Activated B cell treated with CpG ODN at 0.5 μM for 24 hours (primary cell): ENCODE measurements around the gene NPLOC4. TPM values are rescaled to one million over a fixed set of nuclear protein-coding genes. Genes with fewer than 3 reads are reported as not detected.

Source experiments
- ATAC-seq: fragments of 200-7000 bp; cut with Tn5 transposase; one replicate; pipeline ENCODE4 v1.10.0; 2021; ENCODE audit warnings: low read depth, mild to moderate bottlenecking, moderate library complexity
- CTCF ChIA-PET: fragments of 350-600 bp; sonication (Branson Sonifier 250); formaldehyde crosslinking; loops from one replicate; lab custom pipeline; 2021; ENCODE audit warnings: antibody characterized with exemption; lab: Charles Lee
- POLR2A ChIA-PET: fragments of 350-600 bp; sonication (Branson Sonifier 250); formaldehyde crosslinking; loops from one replicate; lab custom pipeline; 2021; ENCODE audit warnings: antibody characterized with exemption; lab: Charles Lee
- DNase-seq: peaks from one replicate; pipeline ENCODE4 v3.0.0; 2022
- H3K27ac Mint-ChIP-seq: one replicate; pipeline ENCODE4 v1.8.0; 2020; ENCODE audit warnings: mixed read lengths
- H3K27me3 Mint-ChIP-seq: one replicate; pipeline ENCODE4 v1.8.0; 2021; ENCODE audit warnings: mixed read lengths
- H3K36me3 Mint-ChIP-seq: one replicate; pipeline ENCODE4 v1.8.0; 2021; ENCODE audit warnings: low read depth, mixed read lengths
- H3K4me1 Mint-ChIP-seq: one replicate; pipeline ENCODE4 v1.8.0; 2021; ENCODE audit warnings: mixed read lengths
- H3K4me3 Mint-ChIP-seq: one replicate; pipeline ENCODE4 v1.8.0; 2020; ENCODE audit warnings: mild to moderate bottlenecking, mixed read lengths
- H3K9me3 Mint-ChIP-seq: one replicate; pipeline ENCODE4 v1.8.0; 2020; ENCODE audit warnings: mixed read lengths
- intact Hi-C: fragments of 100-400 bp; cut with micrococcal nuclease; formaldehyde crosslinking; loops from one replicate; pipeline ENCODE4 v1.15.1; 2024
- total RNA-seq: library from RNA; stranded (reverse); gene quantifications from 2 replicates; pipeline ENCODE4 v1.2.3, GENCODE V29; 2022
- TF ChIP-seq, protein P1 (sequence below): fragments of 200-600 bp; IDR thresholded peaks from one replicate; pipeline ENCODE4 v1.8.0; 2022; ENCODE audit warnings: antibody characterized with exemption, mild to moderate bottlenecking

NPLOC4 gene
- total RNA-seq, 1 donor from 2014 or later = 132 TPM

DNA sequence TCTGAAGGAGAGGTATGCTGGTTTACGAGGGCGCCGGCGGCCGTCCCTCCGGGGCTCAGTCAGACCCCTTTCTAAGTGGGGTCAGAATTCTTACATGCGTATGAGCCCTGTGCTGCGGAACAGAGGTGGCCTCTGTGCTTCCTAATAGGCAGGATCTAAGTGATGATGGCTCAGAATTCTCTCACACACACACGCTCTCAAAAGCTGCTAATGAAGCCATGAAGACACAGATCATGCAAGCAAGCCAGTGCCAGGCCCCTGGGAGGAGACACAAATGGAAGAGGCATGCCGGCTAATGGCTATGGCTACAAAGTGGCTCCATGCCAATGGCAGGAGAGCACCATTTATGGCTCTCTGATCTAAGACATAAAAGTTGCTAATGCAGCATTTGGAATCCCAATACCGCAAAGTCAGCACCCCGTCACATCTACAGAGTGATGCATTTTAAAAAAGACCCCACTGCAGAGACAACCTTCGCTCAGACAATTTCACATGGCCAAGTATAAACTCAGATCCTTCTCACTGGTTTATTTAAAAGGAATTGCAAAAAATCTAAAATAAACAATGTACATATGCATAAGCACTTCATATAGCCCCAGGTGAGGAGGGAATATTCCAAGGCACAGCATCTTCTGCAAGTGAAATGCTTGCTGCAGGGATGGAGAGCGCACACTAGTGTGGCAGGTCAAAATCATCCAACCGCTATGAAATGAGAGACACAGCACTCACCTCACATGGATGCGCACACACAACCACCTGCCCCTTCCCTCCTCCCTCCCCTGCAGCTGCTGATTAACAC, 24.5 kb downstream of the NPLOC4 start:
- ATAC-seq = no peak
- intact Hi-C loops = no loop called here
- ChIA-PET POLR2A (no interaction called here), CTCF (no interaction called here)
- no peak for DNase-seq
- no peaks in the 10 kb centered on the region for H3K4me1 Mint-ChIP-seq
- no peaks in the 10 kb centered on the region for H3K27me3 Mint-ChIP-seq
- no peak overlapping the region for H3K27ac Mint-ChIP-seq
- TF ChIP-seq, protein P1, sequence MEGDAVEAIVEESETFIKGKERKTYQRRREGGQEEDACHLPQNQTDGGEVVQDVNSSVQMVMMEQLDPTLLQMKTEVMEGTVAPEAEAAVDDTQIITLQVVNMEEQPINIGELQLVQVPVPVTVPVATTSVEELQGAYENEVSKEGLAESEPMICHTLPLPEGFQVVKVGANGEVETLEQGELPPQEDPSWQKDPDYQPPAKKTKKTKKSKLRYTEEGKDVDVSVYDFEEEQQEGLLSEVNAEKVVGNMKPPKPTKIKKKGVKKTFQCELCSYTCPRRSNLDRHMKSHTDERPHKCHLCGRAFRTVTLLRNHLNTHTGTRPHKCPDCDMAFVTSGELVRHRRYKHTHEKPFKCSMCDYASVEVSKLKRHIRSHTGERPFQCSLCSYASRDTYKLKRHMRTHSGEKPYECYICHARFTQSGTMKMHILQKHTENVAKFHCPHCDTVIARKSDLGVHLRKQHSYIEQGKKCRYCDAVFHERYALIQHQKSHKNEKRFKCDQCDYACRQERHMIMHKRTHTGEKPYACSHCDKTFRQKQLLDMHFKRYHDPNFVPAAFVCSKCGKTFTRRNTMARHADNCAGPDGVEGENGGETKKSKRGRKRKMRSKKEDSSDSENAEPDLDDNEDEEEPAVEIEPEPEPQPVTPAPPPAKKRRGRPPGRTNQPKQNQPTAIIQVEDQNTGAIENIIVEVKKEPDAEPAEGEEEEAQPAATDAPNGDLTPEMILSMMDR = no peak
- peaks cover 74% of the 10 kb centered on the region for H3K36me3 Mint-ChIP-seq
- H3K4me3 Mint-ChIP-seq = no peak overlapping the region
- no peaks in the 10 kb centered on the region for H3K9me3 Mint-ChIP-seq

DNA sequence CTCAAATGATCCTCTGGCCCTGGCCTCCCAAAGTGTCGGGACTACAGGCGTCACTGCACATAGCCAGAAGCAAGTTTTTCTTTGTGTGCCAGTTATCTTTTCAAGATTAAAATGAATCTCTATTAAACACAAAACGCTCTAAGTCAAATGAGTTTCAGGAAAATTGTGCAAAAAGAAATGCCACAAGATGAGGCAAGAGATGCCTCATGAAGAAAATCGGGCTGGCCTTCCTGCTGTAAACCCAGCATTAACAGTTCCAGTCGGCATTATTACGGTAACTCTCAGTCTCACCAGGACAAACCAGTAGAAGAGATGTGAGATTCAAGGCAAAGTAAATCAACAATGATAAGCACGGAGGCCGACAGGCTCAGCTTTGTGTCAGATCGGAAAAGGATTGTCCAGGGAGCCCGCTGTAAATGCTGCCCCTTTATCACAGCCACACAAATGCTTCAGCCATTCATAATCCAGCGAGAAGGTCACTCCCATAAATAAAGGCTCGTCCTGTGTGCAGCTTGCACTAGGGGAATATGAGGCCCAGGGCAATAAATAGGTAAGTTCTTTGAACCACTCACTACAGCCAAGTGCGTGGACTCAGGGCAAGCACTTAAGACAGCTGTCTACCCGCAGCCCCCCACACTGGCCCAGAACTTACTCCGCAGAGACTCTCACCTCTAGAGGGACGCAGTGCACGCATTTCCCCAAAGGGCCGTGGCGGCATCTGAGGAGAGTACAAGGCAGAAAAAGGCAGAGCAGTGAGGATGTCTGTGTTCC, 27.2 kb downstream of the NPLOC4 start:
- H3K4me3 Mint-ChIP-seq = no peak overlapping the region
- no peaks in the 10 kb centered on the region for H3K27me3 Mint-ChIP-seq
- POLR2A ChIA-PET = no interaction called here
- CTCF ChIA-PET = no interaction called here
- TF ChIP-seq, protein P1 = no peak
- no peaks in the 10 kb centered on the region for H3K4me1 Mint-ChIP-seq
- no peak for ATAC-seq
- no peak for DNase-seq
- intact Hi-C loops = no loop called here
- H3K27ac Mint-ChIP-seq = no peak overlapping the region
- no peaks in the 10 kb centered on the region for H3K9me3 Mint-ChIP-seq
- H3K36me3 Mint-ChIP-seq = peaks cover 73% of the 10 kb centered on the region

- H3K36me3 Mint-ChIP-seq = peaks cover 75% of the 10 kb centered on the region
- ATAC-seq = no peak
- no peak for DNase-seq
- H3K9me3 Mint-ChIP-seq = no peaks in the 10 kb centered on the region
- intact Hi-C loops = no loop called here
- H3K4me1 Mint-ChIP-seq = no peaks in the 10 kb centered on the region
- no peak overlapping the region for H3K4me3 Mint-ChIP-seq
- ChIA-PET CTCF (no interaction called here), POLR2A (interaction anchor here (2.2 kb wide), 1 partner anchor 11 kb away, joined by 6 read pairs; no protein-coding TSS in a partner anchor)
- H3K27me3 Mint-ChIP-seq = no peaks in the 10 kb centered on the region
- TF ChIP-seq, protein P1 = no peak
- H3K27ac Mint-ChIP-seq = no peak overlapping the region
These were observed 28.3 kb downstream of the NPLOC4 start for GRCh38 chr17:81608605-81609004.

GRCh38 chr17:81608082-81608481, 28.8 kb downstream of the NPLOC4 start:
- CTCF ChIA-PET = no interaction called here
- DNase-seq (no peak), ATAC-seq (no peak)
- intact Hi-C loops = no loop called here
- POLR2A ChIA-PET = interaction anchor here (2.2 kb wide), 1 partner anchor 10 kb away, joined by 6 read pairs; no protein-coding TSS in a partner anchor
- Mint-ChIP-seq H3K27ac (no peak overlapping the region), H3K4me3 (no peak overlapping the region), H3K4me1 (no peaks in the 10 kb centered on the region), H3K36me3 (peaks cover 72% of the 10 kb centered on the region), H3K27me3 (no peaks in the 10 kb centered on the region), H3K9me3 (no peaks in the 10 kb centered on the region)
- TF ChIP-seq, protein P1 = no peak

GRCh38 chr17:81607431-81607830, 29.5 kb downstream of the NPLOC4 start:
- no peaks in the 10 kb centered on the region for H3K9me3 Mint-ChIP-seq
- no peak overlapping the region for H3K27ac Mint-ChIP-seq
- H3K4me3 Mint-ChIP-seq = no peak overlapping the region
- peaks cover 70% of the 10 kb centered on the region for H3K36me3 Mint-ChIP-seq
- H3K4me1 Mint-ChIP-seq = no peaks in the 10 kb centered on the region
- no peaks in the 10 kb centered on the region for H3K27me3 Mint-ChIP-seq
- CTCF ChIA-PET = no interaction called here
- no peak for ATAC-seq
- POLR2A ChIA-PET = interaction anchor here (2.2 kb wide), 1 partner anchor 9 kb away, joined by 6 read pairs; no protein-coding TSS in a partner anchor
- DNase-seq = no peak
- TF ChIP-seq, protein P1 = no peak
- intact Hi-C loops = no loop called here
